ENCODE data around the gene SNCAIP. TPM values are rescaled to one million over a fixed set of nuclear protein-coding genes. Genes with fewer than 3 reads are reported as not detected.

The SNCAIP gene
- total RNA-seq, 1 donor from 2014 or later, result 6.7 TPM

GRCh38 chr5:122295138-122295537 lies 16.9 kb upstream of the SNCAIP start:
- H3K4me3 Mint-ChIP-seq (ENCODE audit: unreplicated experiment), result no peak overlapping the region
- DNase-seq, result no peak
- no peaks in the 10 kb centered on the region for H3K36me3 Mint-ChIP-seq (ENCODE audit: unreplicated experiment)
- peaks cover 2% of the 10 kb centered on the region for H3K9me3 Mint-ChIP-seq (ENCODE audit: unreplicated experiment)
- H3K27ac Mint-ChIP-seq (ENCODE audit: unreplicated experiment), result no peak overlapping the region
- no peak for TF ChIP-seq CTCF (IDR thresholded peaks at IDR 0.05; ENCODE audit: partially characterized antibody, unreplicated experiment)
- H3K4me1 Mint-ChIP-seq (ENCODE audit: low read depth, unreplicated experiment), result no peaks in the 10 kb centered on the region
- no peaks in the 10 kb centered on the region for H3K27me3 Mint-ChIP-seq (ENCODE audit: unreplicated experiment)

GRCh38 chr5:122296871-122297270 lies 15.2 kb upstream of the SNCAIP start:
- DNase-seq, result no peak

DNA sequence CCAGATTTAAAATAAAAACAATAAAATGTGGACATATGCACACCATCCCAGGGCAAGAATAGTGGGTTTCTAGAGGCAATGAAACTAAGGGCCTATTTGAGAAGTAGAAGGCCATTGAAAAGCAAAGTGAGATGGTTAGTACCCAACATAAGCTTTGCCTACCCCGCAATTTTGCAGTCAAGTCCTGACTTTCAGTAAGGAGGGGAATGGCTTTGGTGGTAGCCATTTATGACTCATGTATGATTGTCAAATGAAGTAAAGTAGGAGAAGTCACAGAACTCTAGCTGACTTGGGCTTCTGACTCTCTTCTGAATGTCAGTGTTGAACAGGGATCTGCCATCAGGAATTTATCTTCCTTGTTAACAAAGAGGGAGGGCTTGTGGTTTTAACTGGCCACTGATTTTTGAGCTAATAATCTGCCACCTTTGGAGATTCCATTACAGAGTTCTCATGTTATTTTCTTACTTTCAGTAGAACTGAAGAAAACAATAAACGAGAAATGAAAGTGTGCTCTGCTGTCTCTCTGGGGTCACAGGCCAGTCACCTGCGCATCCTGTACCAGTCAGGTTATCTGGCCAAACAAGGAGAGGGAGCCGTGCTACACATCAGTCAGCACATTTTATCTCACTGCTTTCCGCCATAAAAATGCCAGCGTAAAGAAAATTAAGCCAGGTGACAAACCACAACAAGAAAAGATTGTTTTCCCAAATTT lies 14.3 kb upstream of the SNCAIP start:
- H3K36me3 Mint-ChIP-seq (ENCODE audit: unreplicated experiment), result no peaks in the 10 kb centered on the region
- no peak for DNase-seq
- no peak overlapping the region for H3K4me3 Mint-ChIP-seq (ENCODE audit: unreplicated experiment)
- H3K27me3 Mint-ChIP-seq (ENCODE audit: unreplicated experiment), result no peaks in the 10 kb centered on the region
- peaks cover 4% of the 10 kb centered on the region for H3K4me1 Mint-ChIP-seq (ENCODE audit: low read depth, unreplicated experiment)
- H3K27ac Mint-ChIP-seq (ENCODE audit: unreplicated experiment), result no peak overlapping the region
- peaks cover 2% of the 10 kb centered on the region for H3K9me3 Mint-ChIP-seq (ENCODE audit: unreplicated experiment)
- TF ChIP-seq CTCF (IDR thresholded peaks at IDR 0.05; ENCODE audit: partially characterized antibody, unreplicated experiment), result no peak

More at GRCh38 chr5:122296871-122297270, 15.2 kb upstream of the SNCAIP start:
- no peak overlapping the region for H3K27ac Mint-ChIP-seq (ENCODE audit: unreplicated experiment)
- peaks cover 2% of the 10 kb centered on the region for H3K9me3 Mint-ChIP-seq (ENCODE audit: unreplicated experiment)
- no peak overlapping the region for H3K4me3 Mint-ChIP-seq (ENCODE audit: unreplicated experiment)
- peaks cover 4% of the 10 kb centered on the region for H3K4me1 Mint-ChIP-seq (ENCODE audit: low read depth, unreplicated experiment)
- no peaks in the 10 kb centered on the region for H3K36me3 Mint-ChIP-seq (ENCODE audit: unreplicated experiment)
- no peaks in the 10 kb centered on the region for H3K27me3 Mint-ChIP-seq (ENCODE audit: unreplicated experiment)
- TF ChIP-seq CTCF (IDR thresholded peaks at IDR 0.05; ENCODE audit: partially characterized antibody, unreplicated experiment), result no peak

GRCh38 chr5:122300374-122300773 lies 11.7 kb upstream of the SNCAIP start:
- H3K4me3 Mint-ChIP-seq (ENCODE audit: unreplicated experiment), result no peak overlapping the region
- no peak for TF ChIP-seq CTCF (IDR thresholded peaks at IDR 0.05; ENCODE audit: partially characterized antibody, unreplicated experiment)
- peaks cover 4% of the 10 kb centered on the region for H3K4me1 Mint-ChIP-seq (ENCODE audit: low read depth, unreplicated experiment)
- H3K9me3 Mint-ChIP-seq (ENCODE audit: unreplicated experiment), result no peaks in the 10 kb centered on the region
- no peak overlapping the region for H3K27ac Mint-ChIP-seq (ENCODE audit: unreplicated experiment)
- H3K36me3 Mint-ChIP-seq (ENCODE audit: unreplicated experiment), result no peaks in the 10 kb centered on the region
- H3K27me3 Mint-ChIP-seq (ENCODE audit: unreplicated experiment), result no peaks in the 10 kb centered on the region
- DNase-seq, result no peak

GRCh38 chr5:122301016-122301415 lies 11.0 kb upstream of the SNCAIP start:
- no peak for TF ChIP-seq CTCF (IDR thresholded peaks at IDR 0.05; ENCODE audit: partially characterized antibody, unreplicated experiment)
- Mint-ChIP-seq H3K4me1 (ENCODE audit: low read depth, unreplicated experiment) (peaks cover 4% of the 10 kb centered on the region), H3K36me3 (ENCODE audit: unreplicated experiment) (no peaks in the 10 kb centered on the region), H3K27me3 (ENCODE audit: unreplicated experiment) (no peaks in the 10 kb centered on the region), H3K27ac (ENCODE audit: unreplicated experiment) (no peak overlapping the region), H3K9me3 (ENCODE audit: unreplicated experiment) (no peaks in the 10 kb centered on the region), H3K4me3 (ENCODE audit: unreplicated experiment) (no peak overlapping the region)
- no peak for DNase-seq

All from glutamatergic neuron (in vitro differentiated cells).